ENCODE measurements around the gene RPA3.

- no peak for TF ChIP-seq CTCF (conservative IDR thresholded peaks at IDR 0.05)
- TF ChIP-seq ZFX (IDR thresholded peaks at IDR 0.05) = no peak
These were observed 53.4 kb downstream of the RPA3 start for GRCh38 chr7:7665031-7665430.
